K562 (cell line): ENCODE results near the gene OLIG3. TPM values are rescaled to one million over a fixed set of nuclear protein-coding genes. Genes with fewer than 3 reads are reported as not detected.

Experiments
- ATAC-seq: fragments of 200-7000 bp; cut with Tn5 transposase; 3 replicates; pipeline ENCODE4 v1.9.1; 2020; ENCODE audit warnings: moderate library complexity
- BruUV-seq: library from RNA; stranded (reverse); fragments of 400-500 nt; replicated peaks from 2 replicates; lab custom pipeline; 2021; lab: Mats Ljungman, UMichigan
- CTCF ChIA-PET: fragments of 300-600 bp; formaldehyde crosslinking; extraction: SDS; loops from one replicate; lab custom pipeline; 2021; ENCODE audit warnings: low intra/inter-chr PET ratio; lab: Yijun Ruan, JAX
- POLR2A ChIA-PET: fragments of 300-600, 350-650 bp; sonication (Branson Sonifier 250); formaldehyde crosslinking; extraction: SDS; loops from one replicate; lab custom pipeline; 2021; ENCODE audit warnings: antibody characterized with exemption, inconsistent platforms; lab: Yijun Ruan, JAX
- DNase-seq, 4 experiments: peaks; one replicate each; pipeline versions ENCODE4 v3.0.0 to v3.0.0-alpha.2; 2011 to 2018; ENCODE audit warnings: low spot score in 3 of 4, mixed read lengths in 3 of 4; ENCODE audit errors: extremely low read depth in 1 of 4
- FAIRE-seq: peaks from 2 replicates; lab custom pipeline; 2011; peaks lifted over from hg19 to GRCh38; lab: Jason Lieb, UNC
- H2AFZ ChIP-seq: 2 replicates; pipeline ENCODE4 v1.6.0; 2011; ENCODE audit warnings: low read depth, low read length, control low read depth, inconsistent platforms
- H3K27ac ChIP-seq: fragments of 200-600 bp; 3 replicates; pipeline ENCODE4 v1.8.0; 2011; ENCODE audit warnings: low read depth, mild to moderate bottlenecking, control low read depth, inconsistent platforms, low read length, moderate library complexity, mixed read lengths; ENCODE audit errors: extremely low read depth
- H3K27me3 ChIP-seq, 2 experiments: fragments of 300-600 bp in 1 of 2; 2 replicates in 1 of 2; 3 replicates in 1 of 2; pipeline versions ENCODE4 v1.6.0 to v1.8.0; 2011; ENCODE audit warnings: inconsistent platforms in 2 of 2, low read length in 2 of 2, mild to moderate bottlenecking in 1 of 2, mixed read lengths in 1 of 2, moderate library complexity in 1 of 2; ENCODE audit not compliant: control insufficient read depth in 2 of 2, insufficient read depth in 2 of 2
- H3K36me3 ChIP-seq: fragments of 300-600 bp; 3 replicates; pipeline ENCODE4 v1.8.0; 2011; ENCODE audit warnings: mild to moderate bottlenecking, low read length, inconsistent platforms; ENCODE audit not compliant: control insufficient read depth, insufficient read depth
- H3K4me1 ChIP-seq, 2 experiments: fragments of 200-600 bp in 1 of 2; replicated peaks in 1 of 2; 2 replicates in 1 of 2; 3 replicates in 1 of 2; pipeline versions ENCODE4 v1.5.1 to v1.8.0; 2011; ENCODE audit warnings: inconsistent platforms in 2 of 2, low read length in 2 of 2, mild to moderate bottlenecking in 1 of 2, mixed read lengths in 1 of 2, moderate library complexity in 1 of 2; ENCODE audit not compliant: control insufficient read depth in 2 of 2, insufficient read depth in 2 of 2
- H3K4me2 ChIP-seq: 2 replicates; pipeline ENCODE4 v1.6.1; 2011; ENCODE audit warnings: low read length, control low read depth, inconsistent platforms, mixed read lengths; ENCODE audit not compliant: insufficient read depth
- H3K4me3 ChIP-seq: fragments of 200-600 bp; sonication (generic), shearing (Covaris generic); 2 replicates; pipeline ENCODE4 v1.5.1; 2016; ENCODE audit warnings: control low read depth, inconsistent platforms
- H3K79me2 ChIP-seq: fragments of 200-600 bp; 3 replicates; pipeline ENCODE4 v1.8.0; 2011; ENCODE audit warnings: low read length, inconsistent platforms; ENCODE audit not compliant: control insufficient read depth, insufficient read depth
- H3K9ac ChIP-seq, 2 experiments: 2 replicates each; pipeline versions ENCODE4 v1.6.0 to v1.6.1; 2011; ENCODE audit warnings: low read depth in 2 of 2, low read length in 2 of 2, control low read depth in 1 of 2, inconsistent platforms in 1 of 2, mild to moderate bottlenecking in 1 of 2, mixed read lengths in 1 of 2; ENCODE audit not compliant: insufficient read depth in 1 of 2
- H3K9me1 ChIP-seq: one replicate; pipeline ENCODE4 v1.6.0; 2011; ENCODE audit warnings: inconsistent platforms, mild to moderate bottlenecking, low read length, moderate library complexity; ENCODE audit not compliant: control insufficient read depth, insufficient read depth
- H3K9me3 ChIP-seq: replicated peaks from 2 replicates; pipeline ENCODE4 v1.5.1; 2011; ENCODE audit warnings: low read depth, low read length, inconsistent platforms; ENCODE audit not compliant: control insufficient read depth, insufficient read depth
- H4K20me1 ChIP-seq: replicated peaks from 2 replicates; pipeline ENCODE4 v1.6.1; 2011; ENCODE audit warnings: low read length, inconsistent platforms, mixed read lengths; ENCODE audit not compliant: control insufficient read depth, insufficient read depth
- ARNT ChIP-seq, 2 experiments: fragments of 450-650 bp; IDR thresholded peaks; 2 replicates each; pipeline ENCODE4 v1.6.1; 2016; ENCODE audit warnings: mild to moderate bottlenecking in 1 of 2
- BRCA1 ChIP-seq, 2 experiments: fragments of 450-650 bp in 1 of 2; sonication (generic) in 1 of 2; formaldehyde crosslinking in 1 of 2; IDR thresholded peaks; 2 replicates each; pipeline versions ENCODE4 v1.5.0 to v1.6.1; 2017 to 2020; ENCODE audit warnings: mild to moderate bottlenecking in 1 of 2, missing genetic modification reagents in 1 of 2
- ZKSCAN3 ChIP-seq: fragments of 250-450 bp; sonication (Bioruptor Pico); IDR thresholded peaks from 2 replicates; pipeline ENCODE4 v1.4.0; 2020
- ZNF23 ChIP-seq: fragments of 250-450 bp; sonication (Bioruptor Pico); IDR thresholded peaks from 2 replicates; pipeline ENCODE4 v1.4.0; 2020; ENCODE audit warnings: mild to moderate bottlenecking
- WGBS: fragments of 100-300 bp; shearing (Covaris generic); methylation state at CpG from one replicate; pipeline ENCODE4 v1.1.6; 2016; ENCODE audit warnings: low coverage, mixed read lengths; ENCODE audit not compliant: insufficient coverage; ENCODE audit errors: missing lambda C conversion rate; 5-methylcytosine and 5-hydroxymethylcytosine counted together
- in situ Hi-C: fragments of 300-500 bp; cut with MboI; formaldehyde crosslinking; loops from 4 replicates; pipeline ENCODE4 v1.15.0; 2018; ENCODE audit warnings: inconsistent platforms, mixed read lengths
- intact Hi-C: fragments of 100-400 bp; cut with micrococcal nuclease; formaldehyde crosslinking; loops from 2 replicates; pipeline ENCODE4 v1.14.2; 2022
- polyA plus RNA-seq, 8 experiments: library from polyadenylated mRNA; depleted of rRNA in 4 of 8; stranded (reverse) in 5 of 8; unstranded in 3 of 8; fragments of >200 nt; fragmentation: Nextera tagmentation in 2 of 8; fragmentation: Illumina TruSeq in 1 of 8; extraction: Ambion mirVana in 2 of 8; extraction: Trizol in 1 of 8; gene quantifications; 2 replicates each; pipeline versions ENCODE4 v1.2.1 to v1.2.3, GENCODE V29; 2011 to 2014; ENCODE audit warnings: inconsistent platforms in 1 of 8, missing spikeins in 1 of 8
- total RNA-seq, 7 experiments: library from RNA; depleted of rRNA in 6 of 7; stranded (reverse); fragments of >200 nt in 6 of 7; fragmentation: Illumina TruSeq in 2 of 7; extraction: Trizol in 2 of 7; gene quantifications; 2 replicates each; pipeline versions ENCODE4 v1.2.1 to v1.2.3, GENCODE V29; 2011 to 2021; ENCODE audit warnings: low replicate concordance in 1 of 7
- TF ChIP-seq, protein P1 (sequence below): sonication (generic); formaldehyde crosslinking; IDR thresholded peaks from 2 replicates; pipeline ENCODE4 v1.8.1; 2023; ENCODE audit warnings: mild to moderate bottlenecking, missing genetic modification reagents

The OLIG3 gene
- total and polyA plus RNA-seq, 9 of the 15 experiments (the other 6 are each of a cell fraction or from before 2014, with no cell fraction given) = not detected

DNA sequence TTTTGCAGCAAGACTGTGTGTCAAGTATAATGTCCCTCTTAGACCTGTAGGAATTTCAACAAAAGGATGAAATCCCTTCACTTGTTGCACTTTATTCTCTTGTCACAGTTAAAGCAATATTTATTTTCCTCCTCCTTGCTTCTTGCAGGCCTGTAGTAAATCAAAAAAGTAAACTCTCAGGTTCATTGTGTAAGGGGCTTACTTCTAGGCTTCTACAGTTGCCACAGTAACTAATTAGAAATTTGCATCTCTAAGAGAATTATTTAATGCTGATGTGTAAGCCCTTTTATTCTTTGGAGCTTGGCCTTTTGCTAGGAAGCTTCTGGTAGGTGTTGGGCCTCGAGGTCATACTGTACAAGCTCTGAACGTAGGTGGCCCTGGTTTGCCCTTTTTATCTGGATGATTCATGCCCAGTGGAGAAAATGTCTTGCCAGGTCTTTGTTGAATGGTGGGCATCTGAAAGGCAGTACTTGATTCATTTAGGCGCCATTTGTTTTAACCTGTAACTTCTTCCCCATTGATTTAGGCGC, 47.4 kb upstream of the OLIG3 start:
- TF ChIP-seq, protein P1, sequence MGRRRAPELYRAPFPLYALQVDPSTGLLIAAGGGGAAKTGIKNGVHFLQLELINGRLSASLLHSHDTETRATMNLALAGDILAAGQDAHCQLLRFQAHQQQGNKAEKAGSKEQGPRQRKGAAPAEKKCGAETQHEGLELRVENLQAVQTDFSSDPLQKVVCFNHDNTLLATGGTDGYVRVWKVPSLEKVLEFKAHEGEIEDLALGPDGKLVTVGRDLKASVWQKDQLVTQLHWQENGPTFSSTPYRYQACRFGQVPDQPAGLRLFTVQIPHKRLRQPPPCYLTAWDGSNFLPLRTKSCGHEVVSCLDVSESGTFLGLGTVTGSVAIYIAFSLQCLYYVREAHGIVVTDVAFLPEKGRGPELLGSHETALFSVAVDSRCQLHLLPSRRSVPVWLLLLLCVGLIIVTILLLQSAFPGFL (CRISPR knock-in tag) = no peak
- TF ChIP-seq BRCA1 (IDR thresholded peaks at IDR 0.05) (no peak), BRCA1 (CRISPR knock-in tag; IDR thresholded peaks at IDR 0.05) (no peak), ARNT (IDR thresholded peaks at IDR 0.05) (no peak), ZKSCAN3 (CRISPR knock-in tag) (no peak), ZNF23 (CRISPR knock-in tag) (no peak)
- no peak for DNase-seq
- no peak for FAIRE-seq
- CTCF ChIA-PET = no interaction called here
- ATAC-seq = no peak
- POLR2A ChIA-PET = no interaction called here
- H3K9me1 ChIP-seq = no peaks in the 10 kb centered on the region
- H3K79me2 ChIP-seq = no peaks in the 10 kb centered on the region
- no peak overlapping the region for H2AFZ ChIP-seq
- H4K20me1 ChIP-seq = no peaks in the 10 kb centered on the region
- H3K4me1 ChIP-seq = no peaks in the 10 kb centered on the region
- intact Hi-C loops = no loop called here
- H3K9me3 ChIP-seq = no peaks in the 10 kb centered on the region
- WGBS = 0% methylated on average over 4 of the region's 4 CpGs
- no peaks in the 10 kb centered on the region for H3K36me3 ChIP-seq
- no peak overlapping the region for H3K9ac ChIP-seq
- no peak overlapping the region for H3K4me3 ChIP-seq
- H3K27ac ChIP-seq = no peak overlapping the region
- in situ Hi-C loops = no loop called here
- no peaks in the 10 kb centered on the region for H3K27me3 ChIP-seq
- BruUV-seq = no TSS peak
- H3K4me2 ChIP-seq = no peak overlapping the region
